Measurements from ENCODE around the gene TSC2.

GRCh38 chr16:2043667-2044451, 3.9 kb upstream of the TSC2 start:
- TF ChIP-seq CTCF (conservative IDR thresholded peaks at IDR 0.05; ENCODE audit: low read length): no peak
- TF ChIP-seq EZH2phosphoT487 (IDR thresholded peaks at IDR 0.05; ENCODE audit: borderline replicate concordance, low read depth, low read length): no peak
